Gastrocnemius medialis (tissue), 4 donors: Measurements from ENCODE around the gene DEDD2. TPM values are rescaled to one million over a fixed set of nuclear protein-coding genes. Genes with fewer than 3 reads are reported as not detected.
A peak's percentile ranks its signal among the peaks of the same experiment; 100 is the strongest.

Source experiments
- ATAC-seq, 2 donors: fragments of 150-250 bp; one replicate each; pipeline ENCODE4 v1.9.1; 2016
- DNase-seq, 2 donors: peaks; one replicate each; pipeline ENCODE4 v3.0.0-alpha.2; 2019
- H3K27ac ChIP-seq, 4 donors: fragments of 200-600 bp; sonication (generic); 1 replicate in 1 of 4; 2 replicates in 3 of 4; pipeline ENCODE4 v1.5.1; 2016 to 2018; ENCODE audit warnings: mild to moderate bottlenecking in 2 of 4, moderate library complexity in 1 of 4
- H3K27me3 ChIP-seq, 3 donors: fragments of 200-600 bp; sonication (generic) in 2 of 3; 1 replicate in 1 of 3; 2 replicates in 2 of 3; pipeline versions ENCODE4 v1.5.1 to v1.6.0; 2016 to 2019; ENCODE audit warnings: mild to moderate bottlenecking in 1 of 3, moderate library complexity in 1 of 3
- H3K36me3 ChIP-seq, 2 donors: fragments of 200-600 bp; sonication (generic) in 1 of 2; one replicate each; pipeline ENCODE4 v1.5.1; 2017 to 2018
- H3K4me1 ChIP-seq, 2 donors: fragments of 200-600 bp; sonication (generic) in 1 of 2; one replicate each; pipeline ENCODE4 v1.5.1; 2016 to 2017; ENCODE audit warnings: mild to moderate bottlenecking in 2 of 2
- H3K4me3 ChIP-seq, 4 donors: fragments of 200-600 bp; sonication (generic) in 3 of 4; 1 replicate in 1 of 4; 2 replicates in 3 of 4; pipeline ENCODE4 v1.5.1; 2016 to 2019; ENCODE audit warnings: mild to moderate bottlenecking in 2 of 4
- H3K9me3 ChIP-seq, 3 donors: fragments of 200-600 bp; sonication (generic) in 2 of 3; 1 replicate in 1 of 3; 2 replicates in 2 of 3; pipeline ENCODE4 v1.5.1; 2016 to 2019
- POLR2A ChIP-seq, 2 donors: fragments of 450-650 bp; IDR thresholded peaks; one replicate each; pipeline ENCODE4 v1.6.1; 2017; ENCODE audit warnings: antibody characterized with exemption in 2 of 2, mild to moderate bottlenecking in 2 of 2, moderate library complexity in 2 of 2
- in situ Hi-C, 4 donors: fragments of 200-750 bp; cut with MboI; loops; one replicate each; pipeline versions ENCODE4 v1.15.0 to v1.8.0; 2017; ENCODE audit warnings: low sequenced_read_pairs in 4 of 4
- intact Hi-C: fragments of 100-400 bp; cut with DNase I; formaldehyde crosslinking; loops from one replicate; pipeline ENCODE4 v1.15.1; 2023; ENCODE audit warnings: low total_unique reads
- total RNA-seq, 4 donors: library from RNA; depleted of rRNA; stranded (reverse); fragments of >200 nt; gene quantifications; one replicate each; pipeline versions ENCODE4 v1.1.0 to v1.2.3, GENCODE V29; 2016
- TF ChIP-seq, protein P1 (sequence below), 5 experiments: fragments of 450-650 bp in 3 of 5; fragments of 200-600 bp in 2 of 5; sonication (generic) in 2 of 5; IDR thresholded peaks in 4 of 5; conservative IDR thresholded peaks in 1 of 5; 1 replicate in 4 of 5; 2 replicates in 1 of 5; pipeline ENCODE4 v1.5.1; 2016 to 2019; ENCODE audit warnings: antibody characterized with exemption in 5 of 5, mild to moderate bottlenecking in 3 of 5, moderate library complexity in 3 of 5

Gene DEDD2
- total RNA-seq, 4 donors from 2014 or later, result 22.5 to 33.6 (median 29.2) TPM

DNA sequence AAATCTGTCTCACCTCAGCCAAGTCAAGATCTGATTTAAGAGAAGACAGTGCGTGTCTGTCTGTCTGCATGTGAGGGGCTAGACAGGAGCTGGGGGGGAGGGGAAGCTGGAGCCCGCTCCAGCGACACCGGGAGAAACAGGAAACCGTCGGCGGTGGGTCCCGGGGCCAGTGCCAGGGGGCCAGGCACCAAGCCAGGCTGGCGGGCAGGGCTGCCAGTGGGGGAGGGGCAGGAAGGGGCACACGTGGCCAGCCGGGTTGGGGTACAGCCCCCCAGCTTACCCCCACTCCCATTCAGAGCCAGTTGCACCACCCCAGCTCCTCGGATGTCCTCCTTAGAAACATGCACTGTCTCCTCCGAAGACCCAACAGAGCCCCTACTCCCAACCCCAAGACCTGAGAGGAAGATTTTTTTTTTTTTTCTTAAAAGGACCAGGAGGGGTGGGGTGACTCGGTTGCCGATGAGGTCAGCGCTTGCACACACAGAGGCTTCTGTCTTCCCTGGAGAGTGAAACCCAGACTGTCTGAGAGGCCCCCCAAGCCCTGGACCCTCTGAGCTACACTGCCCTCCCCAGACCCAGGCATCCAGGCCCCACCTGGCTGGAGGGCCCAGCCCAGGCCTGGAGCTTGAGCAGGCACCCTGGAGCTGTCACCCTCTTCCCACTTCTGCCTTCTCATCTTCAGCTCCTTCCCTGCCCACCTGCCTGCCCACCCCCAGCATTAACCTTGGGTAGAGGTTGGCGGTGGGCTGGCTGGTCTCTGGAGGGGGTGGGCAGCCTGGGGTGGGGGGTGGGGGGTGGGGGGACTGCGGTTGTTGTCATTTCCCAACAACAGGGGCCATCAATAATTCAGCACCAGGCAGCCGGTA, 33.4 kb upstream of the DEDD2 start:
- Histone ChIP-seq H3K27ac (peak overlapping the region; percentile 91 to 94 (median 92)), H3K4me3 (peak overlapping the region in 3 of 4 donors; percentile 5 to 36 (median 6)), H3K36me3 (no peaks in the 10 kb centered on the region), H3K4me1 (peaks cover 32 to 33% of the 10 kb centered on the region in 2 donors), H3K27me3 (peaks cover 9 to 27% (median 26%) of the 10 kb centered on the region in 3 donors), H3K9me3 (no peaks in the 10 kb centered on the region)
- TF ChIP-seq POLR2A (IDR thresholded peaks at IDR 0.05), result no peak
- TF ChIP-seq, protein P1, sequence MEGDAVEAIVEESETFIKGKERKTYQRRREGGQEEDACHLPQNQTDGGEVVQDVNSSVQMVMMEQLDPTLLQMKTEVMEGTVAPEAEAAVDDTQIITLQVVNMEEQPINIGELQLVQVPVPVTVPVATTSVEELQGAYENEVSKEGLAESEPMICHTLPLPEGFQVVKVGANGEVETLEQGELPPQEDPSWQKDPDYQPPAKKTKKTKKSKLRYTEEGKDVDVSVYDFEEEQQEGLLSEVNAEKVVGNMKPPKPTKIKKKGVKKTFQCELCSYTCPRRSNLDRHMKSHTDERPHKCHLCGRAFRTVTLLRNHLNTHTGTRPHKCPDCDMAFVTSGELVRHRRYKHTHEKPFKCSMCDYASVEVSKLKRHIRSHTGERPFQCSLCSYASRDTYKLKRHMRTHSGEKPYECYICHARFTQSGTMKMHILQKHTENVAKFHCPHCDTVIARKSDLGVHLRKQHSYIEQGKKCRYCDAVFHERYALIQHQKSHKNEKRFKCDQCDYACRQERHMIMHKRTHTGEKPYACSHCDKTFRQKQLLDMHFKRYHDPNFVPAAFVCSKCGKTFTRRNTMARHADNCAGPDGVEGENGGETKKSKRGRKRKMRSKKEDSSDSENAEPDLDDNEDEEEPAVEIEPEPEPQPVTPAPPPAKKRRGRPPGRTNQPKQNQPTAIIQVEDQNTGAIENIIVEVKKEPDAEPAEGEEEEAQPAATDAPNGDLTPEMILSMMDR (IDR thresholded peaks at IDR 0.05 in 4 of 5, conservative IDR thresholded peaks at IDR 0.05 in 1 of 5), result no peak
- intact Hi-C loops (no loop called here), in situ Hi-C loops (no loop called here)
- DNase-seq (no peak), ATAC-seq (no peak)

DNA sequence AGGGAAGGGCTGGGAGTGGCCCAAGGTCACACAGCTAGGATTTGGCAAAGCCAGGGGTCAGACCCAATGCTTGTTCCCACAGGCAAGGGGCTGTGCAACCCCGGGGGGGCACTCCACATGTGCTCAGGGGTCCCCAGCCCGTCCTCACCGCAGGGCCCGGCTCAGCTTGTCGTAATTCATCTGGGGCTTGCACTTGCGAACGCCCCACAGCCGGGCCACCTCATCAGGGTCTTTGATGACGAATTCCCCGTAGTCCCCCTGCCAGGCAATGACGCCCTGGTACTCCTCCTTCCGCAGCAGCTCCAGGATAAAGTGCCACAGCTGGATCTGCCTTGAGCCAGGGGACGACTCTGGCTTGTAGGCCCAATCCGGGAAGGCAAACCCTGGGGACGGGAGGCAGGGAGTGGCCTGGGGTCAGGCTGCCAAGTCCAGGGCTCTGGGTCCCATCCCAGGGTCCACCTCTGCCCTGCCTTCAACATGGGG, 32.7 kb upstream of the DEDD2 start:
- Histone ChIP-seq H3K27ac (peak overlapping the region; percentile 91 to 94 (median 92)), H3K9me3 (no peaks in the 10 kb centered on the region), H3K27me3 (peaks cover 4 to 20% (median 20%) of the 10 kb centered on the region in 3 donors), H3K36me3 (no peaks in the 10 kb centered on the region), H3K4me3 (peak overlapping the region in 2 of 4 donors; percentile 5 to 36), H3K4me1 (peaks cover 36 to 38% of the 10 kb centered on the region in 2 donors)
- in situ Hi-C loops, result no loop called here
- ATAC-seq, result no peak
- intact Hi-C loops, result no loop called here
- TF ChIP-seq POLR2A (IDR thresholded peaks at IDR 0.05), result no peak
- TF ChIP-seq, protein P1 (IDR thresholded peaks at IDR 0.05 in 4 of 5, conservative IDR thresholded peaks at IDR 0.05 in 1 of 5), result no peak
- DNase-seq, result peak in 1 of 2 donors; percentile 41

DNA sequence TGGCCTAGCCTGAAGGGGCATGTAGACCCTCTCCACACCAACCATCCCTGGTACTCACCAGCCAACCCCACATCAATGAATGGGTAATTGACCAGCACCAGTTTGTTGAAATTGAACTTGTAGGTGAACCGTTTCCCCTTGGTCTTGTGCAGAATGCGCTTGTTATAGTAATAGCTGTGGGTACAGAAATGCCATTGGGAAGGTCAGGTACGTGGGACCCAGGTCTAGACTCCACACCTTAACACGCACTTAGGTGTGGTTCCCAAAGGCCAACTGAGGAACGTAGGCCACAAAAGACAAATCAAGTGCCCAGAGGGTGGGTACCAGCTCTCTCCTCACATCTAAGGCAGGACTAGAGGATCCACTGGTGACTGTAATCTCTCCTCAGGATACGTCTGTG, 32.3 kb upstream of the DEDD2 start:
- DNase-seq, result no peak
- no peak for ATAC-seq
- Histone ChIP-seq H3K4me3 (no peak overlapping the region), H3K27ac (peak overlapping the region; percentile 91 to 94 (median 92)), H3K9me3 (no peaks in the 10 kb centered on the region), H3K36me3 (no peaks in the 10 kb centered on the region), H3K4me1 (peaks cover 41 to 43% of the 10 kb centered on the region in 2 donors), H3K27me3 (peaks cover 3 to 20% (median 19%) of the 10 kb centered on the region in 3 donors)
- TF ChIP-seq, protein P1 (IDR thresholded peaks at IDR 0.05 in 4 of 5, conservative IDR thresholded peaks at IDR 0.05 in 1 of 5), result no peak
- TF ChIP-seq POLR2A (IDR thresholded peaks at IDR 0.05), result no peak
- in situ Hi-C loops (loop anchor here in 1 of 4 donors (10.0 kb wide), 1 partner anchor 75 kb away; the partner anchor contains the start of gene MEGF8), intact Hi-C loops (loop anchor here (10.0 kb wide), 2 partner anchors 145 to 295 kb away; partner anchors contain the start of genes CNFN and RABAC1)

DNA sequence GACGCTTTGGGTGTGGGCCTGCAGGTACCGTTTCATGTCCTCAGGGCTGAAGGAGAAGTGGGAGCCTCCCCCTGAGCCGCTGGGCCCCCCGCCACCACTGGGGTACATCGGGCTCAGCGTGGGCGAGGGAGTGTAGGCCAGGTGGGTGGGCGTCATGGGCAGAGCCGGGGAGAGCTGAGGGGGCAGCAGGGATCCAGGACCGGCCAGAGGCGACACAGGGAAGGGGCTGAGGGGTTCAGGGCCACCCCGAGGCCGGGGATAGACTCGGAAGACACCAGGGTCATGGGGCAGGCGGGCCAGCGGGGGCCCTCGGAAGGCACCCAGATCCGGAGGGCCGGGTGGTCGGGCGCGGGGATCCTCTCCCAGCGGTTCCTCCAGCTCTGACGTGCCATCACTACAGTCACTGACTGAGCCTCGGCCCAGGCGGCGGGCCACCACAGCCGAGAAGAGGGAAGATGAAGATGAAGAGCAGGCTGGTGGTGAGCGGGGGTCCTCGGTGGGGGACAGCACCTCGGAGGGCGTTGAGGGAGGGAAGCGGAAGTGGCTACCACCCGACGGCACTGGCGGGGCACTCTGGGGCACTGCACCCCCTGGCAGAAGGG, 31.8 kb upstream of the DEDD2 start:
- H3K4me3 ChIP-seq, result no peak overlapping the region
- peaks cover 0 to 19% (median 15%) of the 10 kb centered on the region in 3 donors for H3K27me3 ChIP-seq
- DNase-seq (no peak), ATAC-seq (no peak)
- in situ Hi-C loops (loop anchor here in 1 of 4 donors (10.0 kb wide), 1 partner anchor 76 kb away; the partner anchor contains the start of gene MEGF8), intact Hi-C loops (loop anchor here (10.0 kb wide), 2 partner anchors 146 to 294 kb away; partner anchors contain the start of genes CNFN and RABAC1)
- H3K9me3 ChIP-seq, result no peaks in the 10 kb centered on the region
- H3K36me3 ChIP-seq, result no peaks in the 10 kb centered on the region
- peak overlapping the region in 2 of 4 donors; percentile 93 to 94 for H3K27ac ChIP-seq
- TF ChIP-seq, protein P1 (IDR thresholded peaks at IDR 0.05 in 4 of 5, conservative IDR thresholded peaks at IDR 0.05 in 1 of 5), result no peak
- no peak for TF ChIP-seq POLR2A (IDR thresholded peaks at IDR 0.05)
- H3K4me1 ChIP-seq, result peaks cover 41 to 43% of the 10 kb centered on the region in 2 donors
